Activated CD8-positive, alpha-beta memory T cell treated with anti-CD3 and anti-CD28 coated beads for 4 hours (primary cell): ENCODE data around the gene LIFR.

Source experiments
- DNase-seq, 2 donors: peaks; one replicate each; pipeline ENCODE4 v3.0.0-alpha.2; 2020; ENCODE audit warnings: low read depth in 2 of 2

The LIFR gene

GRCh38 chr5:38466424-38467189 is 89.8 kb downstream of the LIFR start:
- DNase-seq, result no peak

GRCh38 chr5:38465702-38466423 is 90.6 kb downstream of the LIFR start:
- no peak for DNase-seq

- DNase-seq, result no peak
These were observed 91.4 kb downstream of the LIFR start for GRCh38 chr5:38465061-38465460.

- no peak for DNase-seq
These were observed 92.6 kb downstream of the LIFR start for GRCh38 chr5:38463634-38464521.

GRCh38 chr5:38462976-38463633 is 93.3 kb downstream of the LIFR start:
- DNase-seq, result no peak

GRCh38 chr5:38458174-38458573 is 98.3 kb downstream of the LIFR start:
- DNase-seq, result no peak

- DNase-seq, result no peak
These were observed 99.6 kb downstream of the LIFR start for GRCh38 chr5:38456657-38457399.

- no peak for DNase-seq
These were observed 100.6 kb downstream of the LIFR start for GRCh38 chr5:38455796-38456330.

- no peak for DNase-seq
These were observed 102.5 kb downstream of the LIFR start for GRCh38 chr5:38453921-38454320.

- peak in 1 of 2 donors; percentile 18 for DNase-seq
These were observed 102.9 kb downstream of the LIFR start for GRCh38 chr5:38453506-38453905.

GRCh38 chr5:38452201-38452600 is 104.2 kb downstream of the LIFR start:
- DNase-seq, result no peak

- DNase-seq, result no peak
These were observed 105.2 kb downstream of the LIFR start for GRCh38 chr5:38451074-38451725.

GRCh38 chr5:38450627-38451026 is 105.8 kb downstream of the LIFR start:
- no peak for DNase-seq

GRCh38 chr5:38448568-38449350 is 107.7 kb downstream of the LIFR start:
- DNase-seq, result no peak

- DNase-seq, result no peak
These were observed 108.7 kb downstream of the LIFR start for GRCh38 chr5:38447786-38448185.

GRCh38 chr5:38447056-38447455 is 109.4 kb downstream of the LIFR start:
- no peak for DNase-seq

GRCh38 chr5:38446029-38446522 is 110.4 kb downstream of the LIFR start:
- no peak for DNase-seq

- no peak for DNase-seq
These were observed 110.9 kb downstream of the LIFR start for GRCh38 chr5:38445374-38446028.

- no peak for DNase-seq
These were observed 113.1 kb downstream of the LIFR start for GRCh38 chr5:38443390-38443789.
